ENCODE data around the gene GSTT4.
"Not testable (repeated sequence)": the region's sequence is repeated elsewhere in the genome, so short reads cannot be mapped to it uniquely, and the experiment has no call there.

Gene GSTT4

GRCh38 chr22:24005201-24005600, at the start of gene GSTT4:
GSTT4 (minus strand) TSS chr22:24005453; CDS start chr22:24005356, 97 bp downstream.
- no peak for DNase-seq

GRCh38 chr22:24054356-24054755, 49.1 kb upstream of the GSTT4 start:
- DNase-seq = no peak

- DNase-seq = peak; percentile 21
Measured at GRCh38 chr22:24053481-24054226, 48.4 kb upstream of the GSTT4 start.

GRCh38 chr22:24051568-24051967, 46.3 kb upstream of the GSTT4 start:
- DNase-seq = no peak

- DNase-seq = no peak
Measured at GRCh38 chr22:24051028-24051427, 45.8 kb upstream of the GSTT4 start.

GRCh38 chr22:24049978-24050377, 44.7 kb upstream of the GSTT4 start:
- DNase-seq = no peak

- no peak for DNase-seq
Measured at GRCh38 chr22:24049211-24049610, 44.0 kb upstream of the GSTT4 start.

GRCh38 chr22:24046024-24046423, 40.8 kb upstream of the GSTT4 start:
- no peak for DNase-seq

GRCh38 chr22:24043958-24044357, 38.7 kb upstream of the GSTT4 start:
- DNase-seq = no peak

- DNase-seq = not testable (repeated sequence)
Measured at GRCh38 chr22:24043465-24043864, 38.2 kb upstream of the GSTT4 start.

GRCh38 chr22:24040946-24041345, 35.7 kb upstream of the GSTT4 start:
- DNase-seq = no peak

- DNase-seq = no peak
Measured at GRCh38 chr22:24039046-24039445, 33.8 kb upstream of the GSTT4 start.

GRCh38 chr22:24037851-24038765, 32.9 kb upstream of the GSTT4 start:
- DNase-seq = peak; percentile 38

- DNase-seq = no peak
Measured at GRCh38 chr22:24035296-24035695, 30.0 kb upstream of the GSTT4 start.

- DNase-seq = no peak
Measured at GRCh38 chr22:24033731-24034130, 28.5 kb upstream of the GSTT4 start.

GRCh38 chr22:24030186-24030702, 25.0 kb upstream of the GSTT4 start:
- DNase-seq = no peak

- no peak for DNase-seq
Measured at GRCh38 chr22:24029304-24029703, 24.1 kb upstream of the GSTT4 start.

- DNase-seq = no peak
Measured at GRCh38 chr22:24028533-24028932, 23.3 kb upstream of the GSTT4 start.

- no peak for DNase-seq
Measured at GRCh38 chr22:24027991-24028390, 22.7 kb upstream of the GSTT4 start.

GRCh38 chr22:24027389-24027975, 22.2 kb upstream of the GSTT4 start:
- no peak for DNase-seq

GRCh38 chr22:24026733-24027132, 21.5 kb upstream of the GSTT4 start:
- DNase-seq = no peak

GRCh38 chr22:24026056-24026455, 20.8 kb upstream of the GSTT4 start:
- no peak for DNase-seq

GRCh38 chr22:24025475-24025874, 20.2 kb upstream of the GSTT4 start:
- no peak for DNase-seq

All from CD4-positive, alpha-beta T cell treated with Interleukin-15 for 1 hour (primary cell).